HG03103 (cell line): Measurements from ENCODE around the gene RHBDD1.
"Not testable (repeated sequence)": the region's sequence is repeated elsewhere in the genome, so short reads cannot be mapped to it uniquely, and the experiment has no call there.

Source experiments
- ATAC-seq: cut with Tn5 transposase; IDR thresholded peaks from one replicate; pipeline ENCODE4 v1.9.1; 2021; ENCODE audit warnings: low read depth; ENCODE audit not compliant: unreplicated experiment

RHBDD1 gene

DNA sequence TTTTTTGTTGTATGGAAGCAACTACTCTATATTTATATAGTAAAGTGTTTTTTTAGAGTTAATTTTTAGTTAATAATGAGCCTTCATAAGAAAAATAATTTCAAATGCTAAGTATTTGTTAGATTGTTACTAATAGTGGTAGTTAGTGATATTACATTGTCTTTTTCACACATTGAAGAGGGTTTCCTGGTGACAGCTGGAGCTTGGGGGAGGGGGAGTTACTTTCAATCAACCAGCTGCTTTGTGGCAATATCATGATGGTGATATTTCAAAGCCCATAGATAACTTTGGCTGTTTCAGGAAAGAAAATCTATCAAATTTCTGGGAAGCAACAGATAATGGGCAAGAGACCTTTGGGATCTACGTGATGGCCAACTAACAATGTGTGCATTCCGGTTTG is 4.1 kb downstream of the RHBDD1 start:
- no peak for ATAC-seq

DNA sequence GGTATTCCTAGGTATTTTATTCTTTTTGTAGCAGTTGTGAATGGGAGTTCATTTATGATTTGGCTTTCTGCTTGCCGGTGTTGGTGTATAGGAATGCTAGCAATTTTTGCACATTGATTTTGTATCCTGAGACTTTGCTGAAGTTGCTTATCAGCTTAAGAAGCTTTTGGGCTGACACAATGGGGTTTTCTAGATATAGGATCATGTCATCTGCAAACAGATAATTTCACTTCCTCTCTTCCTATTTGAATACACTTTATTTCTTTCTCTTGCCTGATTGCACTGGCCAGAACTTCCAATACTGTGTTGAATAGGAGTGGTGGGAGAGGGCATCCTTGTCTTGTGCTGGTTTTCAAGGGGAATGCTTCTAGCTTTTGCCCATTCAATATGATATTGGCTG is 7.1 kb downstream of the RHBDD1 start:
- not testable (repeated sequence) for ATAC-seq

- ATAC-seq: peak; percentile 57
These were observed 9.7 kb downstream of the RHBDD1 start for GRCh38 chr2:226845386-226846116.

DNA sequence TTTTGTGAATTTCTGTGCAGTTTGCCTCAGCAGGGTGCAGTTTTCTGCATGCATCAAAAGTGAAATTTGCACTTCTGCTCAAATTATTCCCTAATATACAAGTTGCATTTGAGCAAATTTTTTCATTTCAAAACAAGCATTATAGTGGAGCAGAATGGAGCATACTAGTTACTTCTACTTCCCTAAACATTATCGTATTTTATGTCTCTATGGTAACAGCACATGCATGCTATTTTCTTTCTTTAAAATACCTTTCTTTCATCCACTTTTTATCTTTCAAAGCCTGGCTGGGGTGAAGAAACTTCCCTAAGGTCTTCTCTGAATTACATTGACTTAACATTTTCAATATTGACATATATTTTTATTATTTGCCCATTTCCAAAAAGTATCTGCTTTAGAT is 11.2 kb downstream of the RHBDD1 start:
- ATAC-seq: no peak

GRCh38 chr2:226847511-226847910 is 11.7 kb downstream of the RHBDD1 start:
- no peak for ATAC-seq

GRCh38 chr2:226849349-226849748 is 13.5 kb downstream of the RHBDD1 start:
- no peak for ATAC-seq

- ATAC-seq: no peak
These were observed 14.2 kb downstream of the RHBDD1 start for GRCh38 chr2:226850024-226850423.

GRCh38 chr2:226855787-226856186 is 19.9 kb downstream of the RHBDD1 start:
- no peak for ATAC-seq

DNA sequence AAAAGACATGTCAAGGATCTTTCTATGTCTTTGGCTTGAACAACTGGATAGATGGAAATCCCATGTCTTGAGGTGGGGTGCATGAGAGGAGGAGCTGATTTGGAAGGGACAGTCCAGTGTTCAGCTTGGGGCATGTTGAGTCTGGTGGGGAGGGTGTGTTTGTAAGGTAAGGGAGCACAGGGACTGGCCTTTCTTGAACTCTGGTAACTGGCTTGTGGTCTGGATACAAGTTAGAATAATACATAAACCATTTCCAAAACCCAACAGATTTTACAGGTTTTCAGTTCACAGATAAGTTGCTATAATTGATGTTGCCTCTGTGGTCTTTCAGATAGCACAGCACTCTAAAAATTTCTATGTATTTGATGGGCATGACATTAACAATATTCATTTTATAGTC is 24.2 kb downstream of the RHBDD1 start:
- no peak for ATAC-seq

GRCh38 chr2:226862623-226863022 is 26.8 kb downstream of the RHBDD1 start:
- ATAC-seq: peak; percentile 77

DNA sequence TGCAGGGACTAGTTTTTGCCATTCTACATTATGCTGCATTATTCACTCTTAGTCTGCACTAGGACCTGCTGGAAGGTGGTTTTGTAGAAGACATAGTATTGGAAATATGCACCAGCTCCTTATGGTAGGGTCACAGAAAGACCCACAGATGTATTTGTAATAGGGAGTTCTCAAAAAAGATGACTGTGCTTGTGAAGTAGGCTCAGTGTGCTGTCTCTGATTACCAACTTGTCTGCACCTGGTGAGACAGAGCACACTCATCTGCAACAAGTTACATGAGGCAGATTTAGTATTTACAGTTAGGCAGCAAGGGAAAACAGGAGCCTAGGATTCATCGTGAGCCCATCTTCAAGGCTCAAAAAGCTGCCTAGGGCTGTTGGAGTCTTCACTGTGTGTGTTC is 29.4 kb downstream of the RHBDD1 start:
- no peak for ATAC-seq

DNA sequence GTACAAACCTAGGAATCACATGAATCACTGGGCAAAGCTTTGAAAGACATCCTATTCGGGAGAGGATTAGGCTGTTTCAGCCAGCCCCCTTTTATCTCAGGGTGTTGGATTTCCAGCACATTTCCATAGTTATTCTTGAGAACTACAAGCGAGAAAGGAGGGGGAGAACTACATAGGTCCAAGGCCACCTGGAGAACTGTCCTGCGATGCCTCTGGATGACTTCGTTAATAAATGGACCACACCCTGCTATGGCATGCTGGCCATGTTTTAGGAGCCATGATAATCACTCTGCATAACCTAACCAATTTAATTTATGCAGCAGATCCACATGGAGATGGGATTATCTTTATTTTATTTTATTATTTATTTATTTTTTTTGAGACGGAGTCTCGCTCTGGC is 29.9 kb downstream of the RHBDD1 start:
- ATAC-seq: no peak

DNA sequence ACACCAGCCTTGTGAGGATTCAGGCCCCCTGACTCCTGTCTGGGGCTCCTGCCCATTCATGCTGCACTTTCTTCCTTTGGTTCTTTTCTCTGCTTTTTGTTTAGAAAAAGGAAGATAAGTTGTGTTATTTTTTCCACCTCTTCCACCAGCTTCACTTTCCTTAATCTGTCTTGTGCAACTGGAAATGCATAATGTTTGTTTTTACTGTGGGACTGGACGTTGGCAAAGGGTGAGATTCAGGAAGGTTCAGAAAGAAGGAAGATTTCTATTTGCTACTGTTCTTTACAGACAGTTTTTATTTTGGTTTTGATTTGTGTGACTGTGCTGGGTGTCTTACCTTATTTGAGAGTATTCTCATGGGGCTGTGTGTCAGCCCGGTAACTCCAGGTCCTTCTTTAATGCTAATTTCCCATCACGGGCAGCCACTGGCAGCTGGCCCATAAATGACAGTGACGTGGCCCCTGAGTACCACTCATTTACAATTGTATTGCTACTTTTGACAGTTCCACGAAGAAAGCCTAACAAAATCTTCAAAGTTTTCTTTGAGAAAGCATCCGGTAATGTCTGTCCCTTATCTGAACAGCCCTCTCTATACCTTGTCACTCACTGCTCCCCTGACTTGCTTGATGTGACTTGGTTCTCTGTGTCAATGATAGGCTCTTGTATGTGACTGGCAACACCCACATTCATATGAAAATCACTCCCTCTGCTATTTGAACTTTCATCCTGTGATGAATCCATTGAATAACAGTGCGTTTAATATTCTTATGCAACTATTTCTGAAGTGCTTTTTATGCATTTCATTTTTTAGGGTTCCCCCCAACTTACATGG is 32.7 kb downstream of the RHBDD1 start:
- ATAC-seq: no peak

DNA sequence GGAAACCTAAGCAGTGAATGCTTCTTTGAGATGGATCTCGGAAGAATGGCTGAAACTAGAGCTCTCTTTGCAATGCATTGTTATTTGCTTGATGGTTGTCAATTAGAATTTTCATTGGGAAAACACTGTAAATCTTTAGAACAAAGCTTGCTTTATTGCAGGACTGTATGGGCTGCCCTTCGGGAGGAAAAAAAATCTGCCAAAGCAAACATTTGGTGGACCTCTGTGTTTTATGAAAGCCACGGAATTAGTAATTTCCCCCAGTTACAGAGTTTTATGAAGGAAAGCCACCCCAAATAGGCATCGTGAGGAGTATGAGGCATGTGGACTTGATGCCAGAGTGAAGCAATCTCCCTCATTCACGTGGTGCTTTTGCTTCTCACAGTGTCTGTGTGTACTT is 33.5 kb downstream of the RHBDD1 start:
- ATAC-seq: no peak

GRCh38 chr2:226873051-226873620 is 37.3 kb downstream of the RHBDD1 start:
- ATAC-seq: no peak

- no peak for ATAC-seq
These were observed 38.0 kb downstream of the RHBDD1 start for GRCh38 chr2:226873826-226874225.

- no peak for ATAC-seq
These were observed 38.9 kb downstream of the RHBDD1 start for GRCh38 chr2:226874749-226875148.

DNA sequence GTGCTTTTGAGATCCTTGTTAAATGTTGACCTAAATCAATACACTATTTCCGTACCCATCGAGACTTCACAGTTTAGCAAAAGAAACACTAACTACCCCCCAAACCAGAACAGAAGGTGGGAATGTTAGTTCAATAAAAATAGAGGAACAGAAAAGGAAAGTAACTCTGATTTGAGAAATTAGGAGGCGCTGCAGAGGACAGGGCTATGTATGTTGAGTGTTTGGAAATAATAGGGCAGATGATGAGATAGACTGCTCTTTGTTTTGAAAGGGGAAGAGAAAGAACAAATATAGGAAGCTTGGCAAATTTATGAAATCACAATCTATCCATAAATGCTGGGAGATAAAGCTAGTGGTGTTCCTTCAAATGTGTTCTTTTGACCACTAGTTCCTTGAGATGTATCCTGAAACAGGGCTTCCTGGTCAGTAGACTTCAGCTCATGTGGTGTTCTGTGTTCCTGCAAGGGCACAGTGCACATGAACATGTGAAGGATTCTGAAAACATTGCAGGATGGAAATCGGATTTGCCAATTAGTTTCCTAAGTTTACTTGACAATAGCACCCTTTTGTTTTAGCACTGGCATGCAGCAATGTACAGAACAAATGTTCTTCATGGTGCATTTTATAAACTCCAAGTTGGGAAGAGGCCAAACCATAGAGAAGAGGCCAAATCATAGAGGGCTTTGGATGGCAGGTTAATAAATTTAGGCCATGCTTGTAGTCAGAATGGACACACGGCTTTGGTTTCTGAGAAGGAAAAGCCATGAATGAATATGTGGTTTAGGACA is 39.8 kb downstream of the RHBDD1 start:
- ATAC-seq: peak; percentile 46

DNA sequence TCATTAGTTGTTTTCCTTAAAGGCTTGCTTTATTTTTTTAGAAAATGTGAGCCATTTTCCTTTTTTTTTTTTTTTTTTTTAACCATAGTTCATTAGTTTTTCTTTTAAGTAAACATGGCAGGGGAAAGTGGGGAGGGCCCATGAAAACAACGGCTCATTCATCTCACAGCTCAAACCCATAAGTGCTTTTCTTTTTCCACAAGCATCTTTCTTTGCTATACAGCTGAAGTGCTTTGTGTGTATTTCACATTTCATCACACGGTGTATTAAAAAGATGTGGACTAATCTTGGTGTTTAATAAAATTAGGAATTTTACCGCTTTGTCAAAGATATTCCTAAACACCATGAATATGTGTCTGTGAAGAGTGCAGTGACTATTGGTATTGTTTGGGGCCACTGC is 41.6 kb downstream of the RHBDD1 start:
- no peak for ATAC-seq

DNA sequence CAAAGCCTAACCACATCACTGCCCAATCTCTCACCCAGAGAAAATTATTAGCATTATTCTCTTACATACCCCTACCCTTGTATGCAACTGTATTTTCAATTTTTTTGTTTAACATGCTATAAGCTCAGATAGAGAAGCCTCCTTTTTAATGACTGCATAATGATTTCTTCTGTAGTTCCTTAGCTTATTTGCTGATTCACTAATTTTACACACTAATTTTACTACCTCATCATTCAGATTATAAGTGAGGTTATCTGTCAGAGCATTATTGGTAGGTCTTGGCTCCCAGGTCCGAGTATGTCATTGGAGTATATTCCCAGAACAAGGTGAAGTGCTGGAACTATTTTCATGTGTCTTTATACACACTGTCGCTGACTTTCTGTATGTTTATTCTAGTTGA is 45.4 kb downstream of the RHBDD1 start:
- no peak for ATAC-seq

GRCh38 chr2:226882606-226883005 is 46.8 kb downstream of the RHBDD1 start:
- no peak for ATAC-seq
